ENCODE measurements around the gene NSMCE1. TPM values are rescaled to one million over a fixed set of nuclear protein-coding genes. Genes with fewer than 3 reads are reported as not detected.
"Not testable (repeated sequence)": the region's sequence is repeated elsewhere in the genome, so short reads cannot be mapped to it uniquely, and the experiment has no call there.

Gene NSMCE1
- total RNA-seq, 2 experiments from 2014 or later: 69.0 to 75.6 TPM

GRCh38 chr16:27291106-27291505, 22.5 kb upstream of the NSMCE1 start:
- DNase-seq (no peak), ATAC-seq (ENCODE audit: low read depth) (no peak)
- Mint-ChIP-seq H3K36me3 (peaks cover 6% of the 10 kb centered on the region), H3K4me1 (peaks cover 19% of the 10 kb centered on the region), H3K27ac (no peak overlapping the region), H3K4me3 (no peak overlapping the region), H3K27me3 (no peaks in the 10 kb centered on the region), H3K9me3 (peaks cover 2% of the 10 kb centered on the region)
- POLR2A ChIA-PET: no interaction called here

- H3K4me1 Mint-ChIP-seq: peaks cover 22% of the 10 kb centered on the region
- no peak overlapping the region for H3K27ac Mint-ChIP-seq
- H3K27me3 Mint-ChIP-seq: no peaks in the 10 kb centered on the region
- H3K9me3 Mint-ChIP-seq: peaks cover 2% of the 10 kb centered on the region
- no peak overlapping the region for H3K4me3 Mint-ChIP-seq
- H3K36me3 Mint-ChIP-seq: peaks cover 10% of the 10 kb centered on the region
- POLR2A ChIA-PET: no interaction called here
- no peak for DNase-seq
- no peak for ATAC-seq (ENCODE audit: low read depth)
These were observed 22.0 kb upstream of the NSMCE1 start for GRCh38 chr16:27290562-27290961.

GRCh38 chr16:27289669-27290068, 21.1 kb upstream of the NSMCE1 start:
- H3K4me3 Mint-ChIP-seq: no peak overlapping the region
- POLR2A ChIA-PET: no interaction called here
- no peaks in the 10 kb centered on the region for H3K27me3 Mint-ChIP-seq
- DNase-seq: no peak
- ATAC-seq (ENCODE audit: low read depth): no peak
- peaks cover 2% of the 10 kb centered on the region for H3K9me3 Mint-ChIP-seq
- peaks cover 10% of the 10 kb centered on the region for H3K36me3 Mint-ChIP-seq
- peaks cover 27% of the 10 kb centered on the region for H3K4me1 Mint-ChIP-seq
- no peak overlapping the region for H3K27ac Mint-ChIP-seq

- H3K4me3 Mint-ChIP-seq, H3K27ac Mint-ChIP-seq: not testable (repeated sequence)
- POLR2A ChIA-PET: interaction anchor here (1.0 kb wide), 1 partner anchor 53 kb away, joined by 3 read pairs; no protein-coding TSS in a partner anchor
These were observed 19.7 kb upstream of the NSMCE1 start for GRCh38 chr16:27288313-27288712.

GRCh38 chr16:27287887-27288286, 19.3 kb upstream of the NSMCE1 start:
- H3K9me3 Mint-ChIP-seq: peaks cover 2% of the 10 kb centered on the region
- H3K36me3 Mint-ChIP-seq: peaks cover 10% of the 10 kb centered on the region
- H3K27me3 Mint-ChIP-seq: no peaks in the 10 kb centered on the region
- no peak overlapping the region for H3K4me3 Mint-ChIP-seq
- ATAC-seq (ENCODE audit: low read depth) (no peak), DNase-seq (no peak)
- H3K27ac Mint-ChIP-seq: no peak overlapping the region
- H3K4me1 Mint-ChIP-seq: peaks cover 39% of the 10 kb centered on the region
- POLR2A ChIA-PET: interaction anchor here (1.0 to 1.1 kb wide), 2 partner anchors 14 to 53 kb away, joined by 3 read pairs; no protein-coding TSS in a partner anchor

More at GRCh38 chr16:27288313-27288712, 19.7 kb upstream of the NSMCE1 start:
- DNase-seq; H3K9me3 Mint-ChIP-seq; ATAC-seq (ENCODE audit: low read depth); H3K27me3 Mint-ChIP-seq; H3K36me3 Mint-ChIP-seq: not testable (repeated sequence)
- H3K4me1 Mint-ChIP-seq: peaks cover 37% of the 10 kb centered on the region

- peaks cover 41% of the 10 kb centered on the region for H3K4me1 Mint-ChIP-seq
- POLR2A ChIA-PET: interaction anchor here (1.0 to 1.1 kb wide), 2 partner anchors 13 to 52 kb away, joined by 3 read pairs; no protein-coding TSS in a partner anchor
- H3K27me3 Mint-ChIP-seq: no peaks in the 10 kb centered on the region
- peaks cover 2% of the 10 kb centered on the region for H3K9me3 Mint-ChIP-seq
- H3K36me3 Mint-ChIP-seq: peaks cover 11% of the 10 kb centered on the region
- H3K4me3 Mint-ChIP-seq: no peak overlapping the region
- ATAC-seq (ENCODE audit: low read depth) (no peak), DNase-seq (no peak)
- H3K27ac Mint-ChIP-seq: no peak overlapping the region
These were observed 18.7 kb upstream of the NSMCE1 start for GRCh38 chr16:27287051-27287811.

- H3K27me3 Mint-ChIP-seq: no peaks in the 10 kb centered on the region
- no peak overlapping the region for H3K4me3 Mint-ChIP-seq
- no peak overlapping the region for H3K27ac Mint-ChIP-seq
- POLR2A ChIA-PET: no interaction called here
- H3K4me1 Mint-ChIP-seq: peaks cover 43% of the 10 kb centered on the region
- peaks cover 2% of the 10 kb centered on the region for H3K9me3 Mint-ChIP-seq
- ATAC-seq (ENCODE audit: low read depth): no peak
- H3K36me3 Mint-ChIP-seq: peaks cover 14% of the 10 kb centered on the region
- no peak for DNase-seq
These were observed 17.9 kb upstream of the NSMCE1 start for GRCh38 chr16:27286451-27286850.

GRCh38 chr16:27285676-27286196, 17.2 kb upstream of the NSMCE1 start:
- POLR2A ChIA-PET: interaction anchor here (1.4 kb wide), 2 partner anchors 12 to 27 kb away, joined by 3 to 7 read pairs; no protein-coding TSS in a partner anchor

GRCh38 chr16:27284865-27285675, 16.5 kb upstream of the NSMCE1 start:
- no peak for ATAC-seq (ENCODE audit: low read depth)
- Mint-ChIP-seq H3K4me1 (peaks cover 48% of the 10 kb centered on the region), H3K9me3 (peaks cover 2% of the 10 kb centered on the region)

More at GRCh38 chr16:27285676-27286196, 17.2 kb upstream of the NSMCE1 start:
- ATAC-seq (ENCODE audit: low read depth): no peak
- DNase-seq: no peak
- H3K27me3 Mint-ChIP-seq: no peaks in the 10 kb centered on the region
- H3K9me3 Mint-ChIP-seq: peaks cover 2% of the 10 kb centered on the region
- H3K4me3 Mint-ChIP-seq: no peak overlapping the region
- H3K36me3 Mint-ChIP-seq: peaks cover 14% of the 10 kb centered on the region
- H3K27ac Mint-ChIP-seq: peak overlapping the region; percentile 43
- peaks cover 50% of the 10 kb centered on the region for H3K4me1 Mint-ChIP-seq

GRCh38 chr16:27281243-27281642, 12.7 kb upstream of the NSMCE1 start:
- peak overlapping the region; percentile 64 for H3K27ac Mint-ChIP-seq
- peaks cover 37% of the 10 kb centered on the region for H3K4me1 Mint-ChIP-seq
- H3K9me3 Mint-ChIP-seq: no peaks in the 10 kb centered on the region
- H3K27me3 Mint-ChIP-seq: no peaks in the 10 kb centered on the region
- ATAC-seq (ENCODE audit: low read depth) (no peak), DNase-seq (no peak)
- H3K4me3 Mint-ChIP-seq: peak overlapping the region; percentile 29
- peaks cover 9% of the 10 kb centered on the region for H3K36me3 Mint-ChIP-seq
- POLR2A ChIA-PET: interaction anchor here (0.9 to 1.1 kb wide), 2 partner anchors 31 to 37 kb away, joined by 3 read pairs; no protein-coding TSS in a partner anchor

More at GRCh38 chr16:27284865-27285675, 16.5 kb upstream of the NSMCE1 start:
- peak overlapping the region; percentile 43 for H3K27ac Mint-ChIP-seq
- H3K36me3 Mint-ChIP-seq: peaks cover 14% of the 10 kb centered on the region
- H3K27me3 Mint-ChIP-seq: no peaks in the 10 kb centered on the region
- H3K4me3 Mint-ChIP-seq: no peak overlapping the region
- POLR2A ChIA-PET: interaction anchor here (0.8 to 1.4 kb wide), 3 partner anchors 11 to 51 kb away, joined by 3 to 7 read pairs (median 5); no protein-coding TSS in a partner anchor
- no peak for DNase-seq

GRCh38 chr16:27275394-27275793, 6.8 kb upstream of the NSMCE1 start:
- POLR2A ChIA-PET: interaction anchor here (0.9 to 4.0 kb wide), 4 partner anchors 37 to 42 kb away, joined by 5 to 61 read pairs (median 14); no protein-coding TSS in a partner anchor
- Mint-ChIP-seq H3K4me3 (no peak overlapping the region), H3K27me3 (no peaks in the 10 kb centered on the region), H3K9me3 (no peaks in the 10 kb centered on the region), H3K4me1 (peaks cover 34% of the 10 kb centered on the region), H3K36me3 (peaks cover 13% of the 10 kb centered on the region), H3K27ac (no peak overlapping the region)
- no peak for DNase-seq
- no peak for ATAC-seq (ENCODE audit: low read depth)

- peaks cover 20% of the 10 kb centered on the region for H3K36me3 Mint-ChIP-seq
- not testable (repeated sequence) for DNase-seq; H3K27me3 Mint-ChIP-seq; ATAC-seq (ENCODE audit: low read depth); H3K9me3 Mint-ChIP-seq
- H3K4me1 Mint-ChIP-seq: peaks cover 43% of the 10 kb centered on the region
- H3K27ac Mint-ChIP-seq: peak overlapping the region; percentile 98
- peak overlapping the region; percentile 63 for H3K4me3 Mint-ChIP-seq
- POLR2A ChIA-PET: interaction anchor here (0.6 to 4.0 kb wide), 12 partner anchors 10 to 93 kb away, joined by 3 to 61 read pairs (median 6); no protein-coding TSS in a partner anchor
These were observed 5.9 kb upstream of the NSMCE1 start for GRCh38 chr16:27274424-27274874.
